ENCODE results near the gene DNAJC28.
A peak's percentile ranks its signal among the peaks of the same experiment; 100 is the strongest.

The DNAJC28 gene

GRCh38 chr21:33491373-33492102 lies at the start of gene DNAJC28:
TSS of gene DNAJC28 (minus strand) at chr21:33491716. CDS start at chr21:33489393, 2,323 bp downstream.
- H3K4me3 ChIP-seq (ENCODE audit: low read depth, low read length), result peak within 1 kb of the TSS; percentile 83
- H3K4me1 ChIP-seq (ENCODE audit: control insufficient read depth, insufficient read depth, low read length), result peaks cover 4% of the 10 kb centered on the region

GRCh38 chr21:33541105-33541711 lies 49.7 kb upstream of the DNAJC28 start:
- no peaks in the 10 kb centered on the region; the same call in 1 of the 2 replicates for H3K4me1 ChIP-seq (ENCODE audit: control insufficient read depth, insufficient read depth, low read length)
- no peaks in the 10 kb centered on the region for H3K9me3 ChIP-seq (ENCODE audit: control insufficient read depth, insufficient read depth, low read depth, low read length)
- H3K4me3 ChIP-seq (ENCODE audit: low read depth, low read length), result peak overlapping the region; percentile 78
- peak overlapping the region; percentile 97 for H3K9ac ChIP-seq (ENCODE audit: low read length)
- H3K27me3 ChIP-seq (ENCODE audit: control insufficient read depth, insufficient read depth, low read length), result no peaks in the 10 kb centered on the region
- peaks cover 41% of the 10 kb centered on the region for H3K36me3 ChIP-seq (ENCODE audit: control insufficient read depth, insufficient read depth, low read length)
- peak overlapping the region; percentile 89 for H3K27ac ChIP-seq (ENCODE audit: low read depth, low read length)

More at GRCh38 chr21:33491373-33492102, at the start of gene DNAJC28:
- peak within 1 kb of the TSS; percentile 85 for H3K9ac ChIP-seq (ENCODE audit: low read length)
- peak within 1 kb of the TSS; percentile 42; the same call in 1 of the 2 replicates for H3K27ac ChIP-seq (ENCODE audit: low read depth, low read length)
- no peaks in the 10 kb centered on the region for H3K9me3 ChIP-seq (ENCODE audit: control insufficient read depth, insufficient read depth, low read depth, low read length)
- H3K36me3 ChIP-seq (ENCODE audit: control insufficient read depth, insufficient read depth, low read length), result no peaks in the 10 kb centered on the region
- no peaks in the 10 kb centered on the region for H3K27me3 ChIP-seq (ENCODE audit: control insufficient read depth, insufficient read depth, low read length)

- H3K9ac ChIP-seq (ENCODE audit: low read length), result no peak overlapping the region
- H3K36me3 ChIP-seq (ENCODE audit: control insufficient read depth, insufficient read depth, low read length), result peaks cover 44% of the 10 kb centered on the region
- peak overlapping the region; percentile 78 for H3K4me3 ChIP-seq (ENCODE audit: low read depth, low read length)
- no peaks in the 10 kb centered on the region for H3K9me3 ChIP-seq (ENCODE audit: control insufficient read depth, insufficient read depth, low read depth, low read length)
- no peaks in the 10 kb centered on the region for H3K27me3 ChIP-seq (ENCODE audit: control insufficient read depth, insufficient read depth, low read length)
- no peaks in the 10 kb centered on the region; the same call in 1 of the 2 replicates for H3K4me1 ChIP-seq (ENCODE audit: control insufficient read depth, insufficient read depth, low read length)
- H3K27ac ChIP-seq (ENCODE audit: low read depth, low read length), result no peak overlapping the region
These were observed 49.2 kb upstream of the DNAJC28 start for GRCh38 chr21:33540711-33541104.

- H3K9ac ChIP-seq (ENCODE audit: low read length), result no peak overlapping the region
These were observed 48.1 kb upstream of the DNAJC28 start for GRCh38 chr21:33539616-33540015.

GRCh38 chr21:33537212-33537611 lies 45.7 kb upstream of the DNAJC28 start:
- H3K36me3 ChIP-seq (ENCODE audit: control insufficient read depth, insufficient read depth, low read length), result peaks cover 77% of the 10 kb centered on the region
- no peak overlapping the region for H3K4me3 ChIP-seq (ENCODE audit: low read depth, low read length)
- no peak overlapping the region for H3K9ac ChIP-seq (ENCODE audit: low read length)
- no peak overlapping the region for H3K27ac ChIP-seq (ENCODE audit: low read depth, low read length)
- no peaks in the 10 kb centered on the region for H3K9me3 ChIP-seq (ENCODE audit: control insufficient read depth, insufficient read depth, low read depth, low read length)
- no peaks in the 10 kb centered on the region for H3K4me1 ChIP-seq (ENCODE audit: control insufficient read depth, insufficient read depth, low read length)
- no peaks in the 10 kb centered on the region for H3K27me3 ChIP-seq (ENCODE audit: control insufficient read depth, insufficient read depth, low read length)

More at GRCh38 chr21:33539616-33540015, 48.1 kb upstream of the DNAJC28 start:
- Histone ChIP-seq H3K36me3 (ENCODE audit: control insufficient read depth, insufficient read depth, low read length) (peaks cover 54% of the 10 kb centered on the region), H3K4me1 (ENCODE audit: control insufficient read depth, insufficient read depth, low read length) (no peaks in the 10 kb centered on the region), H3K27me3 (ENCODE audit: control insufficient read depth, insufficient read depth, low read length) (no peaks in the 10 kb centered on the region), H3K9me3 (ENCODE audit: control insufficient read depth, insufficient read depth, low read depth, low read length) (no peaks in the 10 kb centered on the region), H3K27ac (ENCODE audit: low read depth, low read length) (no peak overlapping the region), H3K4me3 (ENCODE audit: low read depth, low read length) (no peak overlapping the region)

GRCh38 chr21:33531007-33531406 lies 39.5 kb upstream of the DNAJC28 start:
- Histone ChIP-seq H3K27me3 (ENCODE audit: control insufficient read depth, insufficient read depth, low read length) (no peaks in the 10 kb centered on the region), H3K27ac (ENCODE audit: low read depth, low read length) (no peak overlapping the region), H3K36me3 (ENCODE audit: control insufficient read depth, insufficient read depth, low read length) (peaks cover 98% of the 10 kb centered on the region), H3K4me3 (ENCODE audit: low read depth, low read length) (no peak overlapping the region), H3K4me1 (ENCODE audit: control insufficient read depth, insufficient read depth, low read length) (no peaks in the 10 kb centered on the region), H3K9ac (ENCODE audit: low read length) (no peak overlapping the region), H3K9me3 (ENCODE audit: control insufficient read depth, insufficient read depth, low read depth, low read length) (no peaks in the 10 kb centered on the region)

- Histone ChIP-seq H3K27ac (ENCODE audit: low read depth, low read length) (no peak overlapping the region), H3K27me3 (ENCODE audit: control insufficient read depth, insufficient read depth, low read length) (no peaks in the 10 kb centered on the region), H3K9me3 (ENCODE audit: control insufficient read depth, insufficient read depth, low read depth, low read length) (no peaks in the 10 kb centered on the region), H3K4me1 (ENCODE audit: control insufficient read depth, insufficient read depth, low read length) (no peaks in the 10 kb centered on the region), H3K9ac (ENCODE audit: low read length) (no peak overlapping the region), H3K36me3 (ENCODE audit: control insufficient read depth, insufficient read depth, low read length) (peaks cover 88% of the 10 kb centered on the region), H3K4me3 (ENCODE audit: low read depth, low read length) (no peak overlapping the region)
These were observed 31.4 kb upstream of the DNAJC28 start for GRCh38 chr21:33522953-33523349.

- peaks cover 88% of the 10 kb centered on the region for H3K36me3 ChIP-seq (ENCODE audit: control insufficient read depth, insufficient read depth, low read length)
These were observed 30.9 kb upstream of the DNAJC28 start for GRCh38 chr21:33522297-33522952.

GRCh38 chr21:33518899-33519298 lies 27.4 kb upstream of the DNAJC28 start:
- Histone ChIP-seq H3K4me3 (ENCODE audit: low read depth, low read length) (no peak overlapping the region), H3K27me3 (ENCODE audit: control insufficient read depth, insufficient read depth, low read length) (no peaks in the 10 kb centered on the region), H3K9me3 (ENCODE audit: control insufficient read depth, insufficient read depth, low read depth, low read length) (no peaks in the 10 kb centered on the region), H3K4me1 (ENCODE audit: control insufficient read depth, insufficient read depth, low read length) (no peaks in the 10 kb centered on the region), H3K27ac (ENCODE audit: low read depth, low read length) (no peak overlapping the region), H3K36me3 (ENCODE audit: control insufficient read depth, insufficient read depth, low read length) (peaks cover 92% of the 10 kb centered on the region), H3K9ac (ENCODE audit: low read length) (no peak overlapping the region)

More at GRCh38 chr21:33522297-33522952, 30.9 kb upstream of the DNAJC28 start:
- Histone ChIP-seq H3K4me1 (ENCODE audit: control insufficient read depth, insufficient read depth, low read length) (no peaks in the 10 kb centered on the region), H3K27ac (ENCODE audit: low read depth, low read length) (no peak overlapping the region), H3K27me3 (ENCODE audit: control insufficient read depth, insufficient read depth, low read length) (no peaks in the 10 kb centered on the region), H3K9ac (ENCODE audit: low read length) (no peak overlapping the region), H3K9me3 (ENCODE audit: control insufficient read depth, insufficient read depth, low read depth, low read length) (no peaks in the 10 kb centered on the region), H3K4me3 (ENCODE audit: low read depth, low read length) (no peak overlapping the region)

- Histone ChIP-seq H3K27me3 (ENCODE audit: control insufficient read depth, insufficient read depth, low read length) (no peaks in the 10 kb centered on the region), H3K36me3 (ENCODE audit: control insufficient read depth, insufficient read depth, low read length) (peaks cover 97% of the 10 kb centered on the region), H3K4me1 (ENCODE audit: control insufficient read depth, insufficient read depth, low read length) (no peaks in the 10 kb centered on the region), H3K4me3 (ENCODE audit: low read depth, low read length) (no peak overlapping the region), H3K9ac (ENCODE audit: low read length) (no peak overlapping the region), H3K9me3 (ENCODE audit: control insufficient read depth, insufficient read depth, low read depth, low read length) (no peaks in the 10 kb centered on the region), H3K27ac (ENCODE audit: low read depth, low read length) (no peak overlapping the region)
These were observed 22.7 kb upstream of the DNAJC28 start for GRCh38 chr21:33514229-33514628.

GRCh38 chr21:33512481-33512880 lies 21.0 kb upstream of the DNAJC28 start:
- Histone ChIP-seq H3K36me3 (ENCODE audit: control insufficient read depth, insufficient read depth, low read length) (peaks cover 96% of the 10 kb centered on the region), H3K27ac (ENCODE audit: low read depth, low read length) (no peak overlapping the region), H3K27me3 (ENCODE audit: control insufficient read depth, insufficient read depth, low read length) (no peaks in the 10 kb centered on the region), H3K9me3 (ENCODE audit: control insufficient read depth, insufficient read depth, low read depth, low read length) (no peaks in the 10 kb centered on the region), H3K9ac (ENCODE audit: low read length) (no peak overlapping the region), H3K4me3 (ENCODE audit: low read depth, low read length) (no peak overlapping the region), H3K4me1 (ENCODE audit: control insufficient read depth, insufficient read depth, low read length) (no peaks in the 10 kb centered on the region)

Data from HUES6 (cell line).